Panc1 (cell line): ENCODE data around the gene ADD2. TPM values are rescaled to one million over a fixed set of nuclear protein-coding genes. Genes with fewer than 3 reads are reported as not detected.

Source experiments
- ATAC-seq: fragments of 200-7000 bp; cut with Tn5 transposase; 2 replicates; pipeline ENCODE4 v1.9.1; 2020; ENCODE audit warnings: mild to moderate bottlenecking, moderate library complexity
- BruUV-seq: library from RNA; stranded (reverse); fragments of 400-500 nt; replicated peaks from 2 replicates; lab custom pipeline; 2021; lab: Mats Ljungman, UMichigan
- CTCF ChIA-PET: fragments of 300-600 bp; sonication (Branson Sonifier 250); formaldehyde crosslinking; loops from one replicate; lab custom pipeline; 2022; ENCODE audit warnings: antibody characterized with exemption; lab: Charles Lee
- POLR2A ChIA-PET: fragments of 300-600 bp; sonication (Branson Sonifier 250); formaldehyde crosslinking; loops from one replicate; lab custom pipeline; 2022; ENCODE audit warnings: antibody characterized with exemption; lab: Charles Lee
- DNase-seq: peaks from one replicate; pipeline ENCODE4 v3.0.0-alpha.2; 2010; ENCODE audit warnings: low read depth, low spot score
- H3K27ac ChIP-seq: 2 replicates; pipeline ENCODE4 v1.5.1; 2011; ENCODE audit warnings: mild to moderate bottlenecking, low read length, inconsistent platforms
- H3K27me3 ChIP-seq: fragments of 200-500 bp; sonication (Bioruptor generic); 2 replicates; pipeline ENCODE4 v1.6.0; 2014; ENCODE audit warnings: low read length, inconsistent platforms; ENCODE audit not compliant: control insufficient read depth, insufficient read depth
- H3K36me3 ChIP-seq: fragments of 200-500 bp; sonication (Bioruptor generic); 2 replicates; pipeline ENCODE4 v1.5.1; 2014; ENCODE audit warnings: inconsistent platforms, mild to moderate bottlenecking, low read length, moderate library complexity; ENCODE audit not compliant: control insufficient read depth, insufficient read depth
- H3K4me1 ChIP-seq: 2 replicates; pipeline ENCODE4 v1.5.1; 2011; ENCODE audit warnings: inconsistent platforms, mild to moderate bottlenecking, low read length, moderate library complexity; ENCODE audit not compliant: control insufficient read depth, insufficient read depth
- H3K4me3 ChIP-seq, 2 experiments: 2 replicates each; pipeline ENCODE4 v1.5.1; 2011 to 2012; ENCODE audit warnings: low read depth in 2 of 2, low read length in 2 of 2, mild to moderate bottlenecking in 2 of 2, inconsistent platforms in 1 of 2, moderate library complexity in 1 of 2
- H3K9me3 ChIP-seq: fragments of 200-500 bp; sonication (Bioruptor generic); 2 replicates; pipeline ENCODE4 v1.5.1; 2014; ENCODE audit warnings: low read depth, mild to moderate bottlenecking, inconsistent platforms, low read length, moderate library complexity; ENCODE audit not compliant: control insufficient read depth, insufficient read depth
- CTCF ChIP-seq: fragments of 450-650 bp; IDR thresholded peaks from 2 replicates; pipeline ENCODE4 v1.5.1; 2017; ENCODE audit warnings: mild to moderate bottlenecking
- POLR2AphosphoS5 ChIP-seq: IDR thresholded peaks from 2 replicates; pipeline ENCODE4 v1.6.1; 2012; ENCODE audit warnings: mild to moderate bottlenecking, low read depth, low read length, moderate library complexity
- REST ChIP-seq, 2 experiments: IDR thresholded peaks; 2 replicates each; pipeline ENCODE4 v1.6.1; 2011 to 2012; ENCODE audit warnings: low read depth in 2 of 2, control low read depth in 1 of 2, low read length in 1 of 2, mild to moderate bottlenecking in 1 of 2, moderate library complexity in 1 of 2; ENCODE audit not compliant: insufficient read depth in 1 of 2
- SIN3A ChIP-seq: IDR thresholded peaks from 2 replicates; pipeline ENCODE4 v1.6.1; 2012; ENCODE audit warnings: low read depth, mild to moderate bottlenecking, low read length, moderate library complexity, borderline replicate concordance; ENCODE audit not compliant: insufficient read depth
- TCF7L2 ChIP-seq: IDR thresholded peaks from 2 replicates; pipeline ENCODE4 v1.6.1; 2011; ENCODE audit warnings: mild to moderate bottlenecking, low read depth, low read length, inconsistent platforms
- in situ Hi-C: cut with HindIII; loops from 2 replicates; pipeline ENCODE4 v1.10.0; 2016; ENCODE audit warnings: low sequenced_read_pairs, low pct_unique_long_range_greater_than_20kb
- intact Hi-C: fragments of 100-400 bp; cut with micrococcal nuclease; formaldehyde crosslinking; loops from one replicate; pipeline ENCODE4 v1.10.0; 2022; ENCODE audit not compliant: unreplicated experiment
- total RNA-seq: library from RNA; stranded (reverse); gene quantifications from one replicate; pipeline ENCODE4 v1.2.1, GENCODE V29; 2021; ENCODE audit not compliant: unreplicated experiment

The ADD2 gene
- total RNA-seq, 1 experiment from 2014 or later, result 0.26 TPM

GRCh38 chr2:70671092-70671675 lies 96.8 kb downstream of the ADD2 start:
- no TSS peak for BruUV-seq
- intact Hi-C loops, result no loop called here
- H3K27ac ChIP-seq, result no peak overlapping the region
- in situ Hi-C loops, result no loop called here
- H3K4me3 ChIP-seq, result no peak overlapping the region
- CTCF ChIA-PET, result no interaction called here
- no peaks in the 10 kb centered on the region for H3K36me3 ChIP-seq
- POLR2A ChIA-PET, result no interaction called here
- no peak for ATAC-seq
- no peaks in the 10 kb centered on the region for H3K9me3 ChIP-seq
- no peak for TF ChIP-seq SIN3A
- no peak for TF ChIP-seq REST (IDR thresholded peaks at IDR 0.05; ENCODE audit: insufficient read depth in 1 of 2, low read depth in 2 of 2, low read length in 1 of 2)
- TF ChIP-seq TCF7L2, result no peak
- TF ChIP-seq CTCF, result no peak
- no peak for TF ChIP-seq POLR2AphosphoS5
- H3K4me1 ChIP-seq, result no peaks in the 10 kb centered on the region
- no peak for DNase-seq
- no peaks in the 10 kb centered on the region; the same call in 1 of the 2 replicates for H3K27me3 ChIP-seq

- no peak overlapping the region for H3K4me3 ChIP-seq
- CTCF ChIA-PET, result no interaction called here
- H3K27ac ChIP-seq, result no peak overlapping the region
- no peak for TF ChIP-seq REST (IDR thresholded peaks at IDR 0.05; ENCODE audit: insufficient read depth in 1 of 2, low read depth in 2 of 2, low read length in 1 of 2)
- no peak for TF ChIP-seq SIN3A
- intact Hi-C loops, result no loop called here
- in situ Hi-C loops, result no loop called here
- H3K36me3 ChIP-seq, result no peaks in the 10 kb centered on the region
- no peak for DNase-seq
- POLR2A ChIA-PET, result no interaction called here
- ATAC-seq, result no peak
- no peaks in the 10 kb centered on the region; the same call in 1 of the 2 replicates for H3K27me3 ChIP-seq
- no peaks in the 10 kb centered on the region for H3K4me1 ChIP-seq
- H3K9me3 ChIP-seq, result no peaks in the 10 kb centered on the region
- BruUV-seq, result no TSS peak
Observed at GRCh38 chr2:70670626-70671025, 97.4 kb downstream of the ADD2 start.
